SH-SY5Y (cell line): ENCODE measurements around the gene KY.
A peak's percentile ranks its signal among the peaks of the same experiment; 100 is the strongest.

Experiments used
- GATA2 ChIP-seq: IDR thresholded peaks from 2 replicates; pipeline ENCODE4 v1.6.1; 2011; ENCODE audit warnings: mild to moderate bottlenecking, low read depth, low read length
- GATA3 ChIP-seq: IDR thresholded peaks from 2 replicates; pipeline ENCODE4 v1.6.1; 2011; ENCODE audit warnings: low read depth, mild to moderate bottlenecking, low read length, moderate library complexity

The KY gene

DNA sequence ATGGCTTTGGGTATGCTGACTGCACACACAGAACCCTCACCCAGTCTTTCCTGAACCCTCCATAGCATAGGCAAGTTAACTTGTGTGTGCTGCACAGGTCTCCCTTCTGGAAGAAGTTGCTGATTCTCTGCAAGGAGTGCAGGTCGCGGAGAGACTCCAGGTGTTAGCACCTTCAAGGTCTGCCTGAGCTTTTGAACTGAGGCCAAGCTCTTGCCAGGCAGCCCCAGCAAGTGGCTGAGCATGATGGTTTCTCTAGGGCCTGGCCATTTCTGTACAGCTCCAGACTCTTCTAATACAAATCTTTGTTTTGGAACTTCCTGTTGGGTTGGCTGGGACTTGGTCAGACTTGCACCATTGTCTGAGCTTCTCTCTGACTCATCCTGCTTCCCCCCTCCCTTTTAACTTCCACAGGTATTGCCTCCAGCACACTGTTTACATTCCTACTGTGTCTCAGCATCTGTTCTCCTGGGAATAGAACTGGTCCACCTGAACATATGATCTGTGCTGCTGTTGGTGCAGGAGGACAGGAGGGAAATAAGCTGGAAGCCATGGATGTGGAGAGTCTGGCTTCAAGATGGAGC is 53.3 kb downstream of the KY start:
- no peak for TF ChIP-seq GATA2
- no peak for TF ChIP-seq GATA3

DNA sequence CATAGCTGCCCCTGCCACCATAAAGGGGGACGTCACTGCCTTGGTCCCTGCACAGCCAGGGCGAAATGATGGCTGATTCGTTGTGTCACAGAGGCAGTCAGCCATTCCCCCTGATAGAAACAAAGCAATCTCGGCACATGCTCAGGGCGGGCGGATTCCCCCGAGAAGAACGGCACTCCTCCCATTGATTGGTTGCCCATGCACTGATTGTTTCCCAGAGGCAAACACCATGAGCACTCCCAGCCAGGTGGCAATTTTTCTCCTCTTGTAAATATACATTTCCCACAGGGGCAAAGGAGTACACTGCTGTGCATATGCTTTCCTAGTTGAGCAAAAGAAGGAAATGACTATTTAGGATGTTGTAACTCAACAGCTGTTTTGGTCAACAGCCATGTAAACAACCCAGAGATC is 56.5 kb downstream of the KY start:
- no peak for TF ChIP-seq GATA2
- TF ChIP-seq GATA3 = no peak

DNA sequence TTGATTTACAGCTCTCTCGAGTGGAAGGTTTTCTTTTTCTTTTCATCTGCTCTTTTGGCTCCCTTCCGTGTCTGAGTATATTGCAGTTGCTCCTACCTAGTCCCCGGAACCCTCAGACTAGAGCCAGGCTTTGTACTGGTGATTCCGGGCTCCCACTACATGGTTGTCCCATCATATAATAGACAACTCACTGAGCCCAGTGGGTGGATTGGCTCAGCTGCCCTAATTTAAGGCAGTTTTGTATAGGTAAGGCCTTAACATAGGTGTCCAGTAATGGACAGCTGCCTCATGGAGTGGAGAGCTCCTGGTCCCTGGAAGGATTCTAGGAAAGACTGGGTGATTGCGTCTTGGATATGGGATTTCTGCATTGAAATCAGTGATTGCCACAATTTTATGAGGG is 58.0 kb downstream of the KY start:
- TF ChIP-seq GATA2 (no peak), GATA3 (no peak)

DNA sequence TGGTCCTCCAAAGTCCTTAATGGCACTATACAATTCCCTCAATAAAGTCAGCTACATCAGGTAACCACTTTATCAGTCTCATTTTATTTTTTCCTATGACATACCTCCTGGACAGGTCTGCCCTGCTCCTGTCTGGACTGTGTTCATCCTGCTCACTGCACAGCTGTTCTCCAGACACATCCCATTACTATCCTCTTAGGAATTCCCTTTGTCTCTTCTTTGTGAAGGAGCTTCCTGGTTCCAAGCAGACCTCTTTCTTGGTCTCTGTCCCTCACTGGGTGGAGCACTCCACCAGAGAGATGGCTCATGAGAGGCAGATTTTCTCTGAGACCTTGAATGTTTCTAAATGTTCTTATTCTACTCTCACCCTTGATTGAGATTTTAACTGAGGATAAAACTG is 60.1 kb downstream of the KY start:
- TF ChIP-seq GATA3 (no peak), GATA2 (no peak)

DNA sequence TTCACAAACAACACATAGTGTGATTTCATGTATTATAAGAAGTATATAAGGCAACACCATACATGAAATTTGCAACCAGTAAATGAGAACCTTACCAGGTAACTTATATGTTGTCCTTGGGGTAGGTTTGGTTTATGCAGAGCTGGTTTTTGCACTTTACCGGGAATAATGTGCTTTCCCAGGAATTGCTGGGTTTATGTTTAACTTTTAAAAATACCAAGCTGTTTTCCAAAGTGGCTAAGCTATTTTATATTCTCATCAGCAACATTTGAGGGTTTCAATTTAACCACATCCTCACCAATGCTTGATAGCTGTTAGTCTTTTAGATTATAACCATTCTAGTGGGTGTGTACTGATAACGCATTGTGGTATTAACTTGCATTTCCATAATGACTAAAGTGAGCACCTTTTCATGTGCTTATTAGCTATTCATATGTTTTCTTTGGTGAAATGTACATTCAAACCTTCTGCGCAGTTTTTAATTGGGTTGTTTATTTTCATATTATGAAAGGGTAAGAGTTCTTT is 71.6 kb downstream of the KY start:
- no peak for TF ChIP-seq GATA3
- no peak for TF ChIP-seq GATA2

DNA sequence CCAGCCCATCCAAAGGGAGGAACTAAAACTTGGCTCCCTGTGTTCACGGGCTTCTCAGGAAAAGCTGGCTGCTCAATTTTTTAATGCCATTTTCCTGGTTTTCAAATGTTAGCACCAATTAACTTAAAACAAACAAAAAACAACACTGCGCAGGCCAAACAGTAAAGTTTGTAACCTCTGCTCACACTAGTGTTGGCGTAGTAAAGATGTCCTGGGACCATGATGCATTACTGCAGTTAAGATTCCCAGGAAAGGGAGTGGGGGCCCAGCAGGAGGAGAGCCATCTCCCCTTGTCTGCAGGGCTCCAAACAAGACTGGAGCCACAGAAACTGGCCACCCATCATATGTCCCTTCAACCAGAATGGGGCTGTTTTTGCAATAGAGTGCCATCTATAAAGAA is 74.0 kb downstream of the KY start:
- no peak for TF ChIP-seq GATA3
- TF ChIP-seq GATA2 = no peak

DNA sequence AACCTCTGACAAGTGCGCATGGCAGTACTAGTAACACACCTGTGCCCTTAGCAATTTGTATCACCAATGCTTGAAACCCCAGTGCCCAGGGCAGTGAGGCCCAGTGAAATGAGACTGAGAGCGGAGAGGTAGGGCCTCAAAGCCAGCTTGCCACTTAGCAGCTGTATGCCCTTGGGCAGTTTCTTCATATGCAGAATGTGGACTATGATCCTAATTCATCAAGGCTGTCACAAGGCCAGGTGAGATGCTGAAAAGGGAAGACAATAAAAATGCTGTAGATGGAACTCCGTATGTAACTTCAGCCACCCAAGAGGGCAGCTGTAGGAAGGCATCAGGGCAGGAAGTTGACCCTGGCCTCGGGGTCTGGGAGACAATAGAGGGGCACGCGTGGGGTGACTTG is 74.4 kb downstream of the KY start:
- no peak for TF ChIP-seq GATA2
- no peak for TF ChIP-seq GATA3

DNA sequence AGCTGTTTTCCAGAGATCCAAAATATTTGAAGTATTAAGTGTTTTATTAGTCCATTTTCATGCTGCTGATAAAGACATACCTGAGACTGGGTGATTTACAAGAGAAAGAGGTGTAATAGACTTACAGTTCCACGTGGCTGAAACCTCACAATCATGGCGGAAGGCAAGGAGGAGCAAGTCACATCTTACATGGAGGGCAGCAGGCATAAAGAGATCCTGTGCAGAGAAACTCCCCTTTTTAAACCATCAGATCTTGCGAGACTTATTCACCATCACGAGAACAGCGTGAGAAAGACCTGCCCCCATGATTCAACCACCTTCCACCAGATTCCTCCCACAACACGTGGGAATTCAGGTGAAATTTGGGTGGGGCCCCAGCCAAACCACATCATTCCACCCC is 82.0 kb downstream of the KY start:
- TF ChIP-seq GATA3 (no peak), GATA2 (no peak)

DNA sequence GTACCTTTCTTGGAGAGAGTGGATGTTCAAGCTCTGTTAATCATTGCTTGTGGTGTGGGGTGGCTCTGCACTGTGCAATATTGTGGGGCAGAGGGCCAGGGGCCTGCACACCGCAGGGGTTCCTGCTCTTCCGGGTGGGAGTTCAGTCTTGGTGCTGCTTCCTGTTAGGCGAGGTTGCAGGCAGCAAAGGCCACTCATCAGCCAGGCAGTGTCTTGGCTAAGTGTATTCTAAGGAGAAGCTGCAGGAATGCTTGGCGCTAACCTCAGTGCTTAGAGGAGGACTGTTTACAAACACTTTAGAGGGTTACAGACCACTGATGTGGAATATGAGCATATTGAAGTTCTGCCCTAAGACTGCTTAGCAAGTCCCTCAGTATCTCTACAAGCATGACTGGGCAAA is 83.2 kb downstream of the KY start:
- TF ChIP-seq GATA3 (no peak), GATA2 (no peak)

DNA sequence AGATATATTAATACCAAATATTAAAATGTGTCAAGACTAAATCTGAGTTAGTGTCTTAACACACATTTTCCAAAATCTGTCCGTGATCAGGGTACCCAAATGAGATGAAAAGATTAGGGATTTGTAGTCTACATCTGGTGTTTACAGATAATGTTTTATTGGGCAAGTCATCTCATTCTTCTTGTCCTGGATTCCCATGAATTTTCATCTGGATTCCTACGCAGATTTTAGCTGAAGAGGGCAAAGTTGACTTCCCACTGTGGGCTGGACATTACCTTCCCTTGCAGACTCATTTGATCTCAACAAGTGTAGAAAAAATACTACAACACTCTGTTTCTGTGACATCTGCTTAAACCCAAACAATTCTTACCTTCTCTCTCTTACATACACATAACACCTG is 85.8 kb downstream of the KY start:
- TF ChIP-seq GATA2 = no peak
- no peak for TF ChIP-seq GATA3

DNA sequence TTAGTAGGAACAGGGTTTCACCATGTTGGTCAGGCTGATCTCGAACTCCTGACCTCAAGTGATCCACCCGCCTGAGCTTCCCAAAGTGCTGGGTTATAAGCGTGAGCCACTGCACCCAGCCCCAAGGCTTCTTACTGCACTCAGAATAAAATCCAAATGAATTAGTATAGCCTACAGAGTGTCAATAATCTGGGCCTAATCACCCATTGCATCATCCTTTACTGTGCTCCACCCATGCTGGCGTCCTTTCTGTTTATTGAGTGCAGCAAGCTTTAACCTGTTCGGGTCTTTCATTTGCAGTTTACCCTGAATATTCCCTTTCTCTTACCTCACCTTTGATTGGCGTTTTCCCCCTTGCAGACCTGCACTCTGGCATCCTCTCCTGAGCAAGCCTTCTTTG is 87.2 kb downstream of the KY start:
- TF ChIP-seq GATA2 = no peak
- no peak for TF ChIP-seq GATA3

DNA sequence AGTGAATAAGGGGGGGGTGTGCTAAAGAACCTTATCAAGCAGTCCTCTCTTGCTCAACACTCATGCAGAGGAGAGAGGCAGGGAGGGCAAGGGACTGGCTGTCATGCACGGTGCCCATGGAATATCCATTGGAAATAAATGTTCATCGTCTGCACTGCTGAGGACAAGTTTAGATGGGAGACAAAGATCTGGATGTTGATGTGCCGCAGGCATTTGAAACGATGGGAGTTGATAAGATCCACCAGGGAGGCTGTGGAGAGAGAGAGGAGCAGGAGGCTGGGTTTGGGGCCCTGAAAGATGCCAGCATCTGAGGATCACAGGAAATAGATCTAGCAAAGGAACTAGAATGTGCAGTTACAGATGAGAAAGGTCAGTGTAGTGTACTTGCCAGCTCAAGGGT is 88.8 kb downstream of the KY start:
- TF ChIP-seq GATA3 (peak; percentile 51; the same call in 1 of the 2 replicates), GATA2 (peak; percentile 81)

DNA sequence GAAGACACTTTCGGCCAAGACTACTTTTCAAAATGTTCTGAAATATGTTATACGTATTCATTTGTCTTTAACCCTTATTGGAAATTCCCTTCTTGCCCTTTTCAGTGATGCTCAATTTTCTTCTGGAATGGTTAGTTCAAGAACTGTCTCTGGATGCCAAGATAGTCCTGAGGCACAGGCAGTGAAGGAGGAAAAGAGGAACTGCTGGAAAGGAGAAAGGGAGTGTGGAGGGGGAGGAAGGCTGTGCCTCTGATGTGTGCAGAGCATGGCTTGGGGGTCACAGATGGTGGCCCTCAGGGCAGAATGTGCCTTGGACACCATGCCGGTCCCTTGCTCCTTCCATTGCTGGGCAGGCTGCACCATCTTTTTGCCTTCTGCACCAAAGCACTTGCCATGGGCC is 91.2 kb downstream of the KY start:
- TF ChIP-seq GATA3 = no peak
- no peak for TF ChIP-seq GATA2
